ENCODE data around the gene NOXO1. TPM values are rescaled to one million over a fixed set of nuclear protein-coding genes. Genes with fewer than 3 reads are reported as not detected.

NOXO1 gene, protein sequence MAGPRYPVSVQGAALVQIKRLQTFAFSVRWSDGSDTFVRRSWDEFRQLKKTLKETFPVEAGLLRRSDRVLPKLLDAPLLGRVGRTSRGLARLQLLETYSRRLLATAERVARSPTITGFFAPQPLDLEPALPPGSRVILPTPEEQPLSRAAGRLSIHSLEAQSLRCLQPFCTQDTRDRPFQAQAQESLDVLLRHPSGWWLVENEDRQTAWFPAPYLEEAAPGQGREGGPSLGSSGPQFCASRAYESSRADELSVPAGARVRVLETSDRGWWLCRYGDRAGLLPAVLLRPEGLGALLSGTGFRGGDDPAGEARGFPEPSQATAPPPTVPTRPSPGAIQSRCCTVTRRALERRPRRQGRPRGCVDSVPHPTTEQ
- 0.19 and 0.21 TPM in 2 replicates for polyA plus RNA-seq (2012; rRNA removed)
- 0.05 TPM in 1 of 2 replicates, not detected in the other for polyA plus RNA-seq (2012; cell fraction: cytosol; rRNA removed)
- 1.6 and 1.8 TPM in 2 replicates for polyA plus RNA-seq (2012; cell fraction: nucleus; rRNA removed)

- peaks cover 8 to 20% of the 10 kb centered on the region in 2 experiments; a peak in 2 of 4 replicates for H3K4me1 ChIP-seq (ENCODE audit: control insufficient read depth in 1 of 2, insufficient read depth in 2 of 2, low read depth in 1 of 2, low read length in 1 of 2)
- no peak within 1 kb of the TSS for H3K4me2 ChIP-seq
- no peaks in the 10 kb centered on the region for H3K9me2 ChIP-seq
- no peaks in the 10 kb centered on the region for H3K27me3 ChIP-seq (ENCODE audit: insufficient read depth)
- no peak within 1 kb of the TSS for H2AFZ ChIP-seq (ENCODE audit: low read depth)
- no peaks in the 10 kb centered on the region for H3K9me3 ChIP-seq
- H3K36me3 ChIP-seq (replicated peaks in 1 of 2; ENCODE audit: control insufficient read depth in 1 of 2, insufficient read depth in 2 of 2, low read length in 1 of 2): peaks cover 5 to 35% of the 10 kb centered on the region in 2 experiments
- no peak for TF ChIP-seq GATA2 (CRISPR knock-in tag; IDR thresholded peaks at IDR 0.05)
- TF ChIP-seq, protein P1, sequence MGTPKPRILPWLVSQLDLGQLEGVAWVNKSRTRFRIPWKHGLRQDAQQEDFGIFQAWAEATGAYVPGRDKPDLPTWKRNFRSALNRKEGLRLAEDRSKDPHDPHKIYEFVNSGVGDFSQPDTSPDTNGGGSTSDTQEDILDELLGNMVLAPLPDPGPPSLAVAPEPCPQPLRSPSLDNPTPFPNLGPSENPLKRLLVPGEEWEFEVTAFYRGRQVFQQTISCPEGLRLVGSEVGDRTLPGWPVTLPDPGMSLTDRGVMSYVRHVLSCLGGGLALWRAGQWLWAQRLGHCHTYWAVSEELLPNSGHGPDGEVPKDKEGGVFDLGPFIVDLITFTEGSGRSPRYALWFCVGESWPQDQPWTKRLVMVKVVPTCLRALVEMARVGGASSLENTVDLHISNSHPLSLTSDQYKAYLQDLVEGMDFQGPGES (IDR thresholded peaks at IDR 0.05; ENCODE audit: low read depth, low read length): no peak
- no peak for TF ChIP-seq EP300 (IDR thresholded peaks at IDR 0.05; ENCODE audit: borderline replicate concordance in 1 of 2, low read depth in 1 of 2, low read length in 1 of 2)
- TF ChIP-seq MXI1 (IDR thresholded peaks at IDR 0.05; ENCODE audit: low read depth, low read length): no peak
- no peak for TF ChIP-seq TEAD4 (IDR thresholded peaks at IDR 0.05; ENCODE audit: borderline replicate concordance, insufficient read depth)
- TF ChIP-seq TAF1 (IDR thresholded peaks at IDR 0.05; ENCODE audit: borderline replicate concordance, low read depth, low read length): no peak
- TF ChIP-seq, protein P2, sequence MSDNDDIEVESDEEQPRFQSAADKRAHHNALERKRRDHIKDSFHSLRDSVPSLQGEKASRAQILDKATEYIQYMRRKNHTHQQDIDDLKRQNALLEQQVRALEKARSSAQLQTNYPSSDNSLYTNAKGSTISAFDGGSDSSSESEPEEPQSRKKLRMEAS (IDR thresholded peaks at IDR 0.05; ENCODE audit: low read depth): no peak
- no peak for TF ChIP-seq RCOR1 (IDR thresholded peaks at IDR 0.05; ENCODE audit: low read length)
- TF ChIP-seq CHD2 (IDR thresholded peaks at IDR 0.05; ENCODE audit: low read length, partially characterized antibody): no peak
- TF ChIP-seq, protein P3, sequence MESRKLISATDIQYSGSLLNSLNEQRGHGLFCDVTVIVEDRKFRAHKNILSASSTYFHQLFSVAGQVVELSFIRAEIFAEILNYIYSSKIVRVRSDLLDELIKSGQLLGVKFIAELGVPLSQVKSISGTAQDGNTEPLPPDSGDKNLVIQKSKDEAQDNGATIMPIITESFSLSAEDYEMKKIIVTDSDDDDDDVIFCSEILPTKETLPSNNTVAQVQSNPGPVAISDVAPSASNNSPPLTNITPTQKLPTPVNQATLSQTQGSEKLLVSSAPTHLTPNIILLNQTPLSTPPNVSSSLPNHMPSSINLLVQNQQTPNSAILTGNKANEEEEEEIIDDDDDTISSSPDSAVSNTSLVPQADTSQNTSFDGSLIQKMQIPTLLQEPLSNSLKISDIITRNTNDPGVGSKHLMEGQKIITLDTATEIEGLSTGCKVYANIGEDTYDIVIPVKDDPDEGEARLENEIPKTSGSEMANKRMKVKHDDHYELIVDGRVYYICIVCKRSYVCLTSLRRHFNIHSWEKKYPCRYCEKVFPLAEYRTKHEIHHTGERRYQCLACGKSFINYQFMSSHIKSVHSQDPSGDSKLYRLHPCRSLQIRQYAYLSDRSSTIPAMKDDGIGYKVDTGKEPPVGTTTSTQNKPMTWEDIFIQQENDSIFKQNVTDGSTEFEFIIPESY (IDR thresholded peaks at IDR 0.05; ENCODE audit: borderline replicate concordance, low read depth): no peak
- H3K9ac ChIP-seq: no peak within 1 kb of the TSS
- 93% methylated on average over 6 of the region's 6 CpGs for WGBS (ENCODE audit: low lambda C conversion rate)
- H3K4me3 ChIP-seq (ENCODE audit: low read depth in 2 of 2, low read length in 1 of 2): no peak within 1 kb of the TSS
- H3K79me2 ChIP-seq (ENCODE audit: insufficient read depth): peaks cover 19% of the 10 kb centered on the region; the same call in 1 of the 2 replicates
- H3F3A ChIP-seq (replicated peaks; ENCODE audit: insufficient read depth): peaks cover 15% of the 10 kb centered on the region
- POLR2A ChIA-PET: interaction anchor here (2.2 kb wide), 1 partner anchor 17 kb away, joined by 12 read pairs; the partner anchor contains the start of gene RPS2
- CTCF ChIA-PET: interaction anchor here (0.6 to 3.3 kb wide), 3 partner anchors 12 to 145 kb away, joined by 3 to 19 read pairs (median 3); no protein-coding TSS in a partner anchor
- no peak within 1 kb of the TSS for H3K27ac ChIP-seq (ENCODE audit: low read depth in 2 of 2, low read length in 1 of 2)
- no peak for DNase-seq
- no peaks in the 10 kb centered on the region for H4K20me1 ChIP-seq (ENCODE audit: insufficient read depth)
Observed at GRCh38 chr16:1981398-1981836, at the start of gene NOXO1. Gene NOXO1 (minus strand): TSS chr16:1981469. CDS start chr16:1981179, 290 bp downstream.
